ENCODE measurements around the gene RBM10. TPM values are rescaled to one million over a fixed set of nuclear protein-coding genes. Genes with fewer than 3 reads are reported as not detected.

Gene RBM10
- total and polyA plus RNA-seq, 2 of the 13 experiments (the other 11 are each of a cell fraction or from before 2014, with no cell fraction given): 15.9 to 43.1 TPM

DNA sequence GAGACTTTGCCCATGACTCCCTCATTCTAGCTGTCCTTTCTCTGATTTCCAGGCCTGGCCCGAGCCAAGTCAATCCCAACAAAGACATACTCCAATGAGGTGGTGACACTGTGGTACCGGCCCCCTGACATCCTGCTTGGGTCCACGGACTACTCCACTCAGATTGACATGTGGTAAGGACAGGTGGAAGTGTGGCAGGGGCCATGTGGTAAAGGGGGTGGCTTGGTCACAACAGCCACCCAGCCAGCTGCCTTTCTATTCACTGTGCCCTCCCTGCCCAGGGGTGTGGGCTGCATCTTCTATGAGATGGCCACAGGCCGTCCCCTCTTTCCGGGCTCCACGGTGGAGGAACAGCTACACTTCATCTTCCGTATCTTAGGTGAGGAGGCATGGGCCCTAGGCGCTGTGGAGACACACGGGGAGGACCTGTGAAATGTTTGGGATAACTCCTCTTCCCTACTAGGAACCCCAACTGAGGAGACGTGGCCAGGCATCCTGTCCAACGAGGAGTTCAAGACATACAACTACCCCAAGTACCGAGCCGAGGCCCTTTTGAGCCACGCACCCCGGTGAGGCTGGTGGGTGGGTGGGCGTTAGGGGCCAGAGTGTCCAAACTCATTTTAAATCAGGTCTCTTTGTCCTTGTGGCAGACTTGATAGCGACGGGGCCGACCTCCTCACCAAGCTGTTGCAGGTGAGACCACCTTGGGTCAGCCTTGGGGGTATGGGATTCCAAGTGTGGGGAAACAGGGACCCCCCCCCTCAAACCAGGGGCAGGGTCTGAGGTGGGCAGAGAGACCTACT is 81.7 kb downstream of the RBM10 start:
- intact Hi-C loops (cut with micrococcal nuclease; ENCODE audit: unreplicated experiment): no loop called here
- Histone ChIP-seq H4K20me1 (ENCODE audit: insufficient read depth, low read length) (no peaks in the 10 kb centered on the region), H2AFZ (ENCODE audit: low read length) (no peak overlapping the region), H3K9me3 (ENCODE audit: low read length) (no peaks in the 10 kb centered on the region), H3K27me3 (ENCODE audit: control insufficient read depth in 1 of 2, insufficient read depth in 2 of 2, low read length in 2 of 2) (no peaks in the 10 kb centered on the region), H3K36me3 (replicated peaks in 1 of 2; ENCODE audit: control insufficient read depth in 1 of 2, insufficient read depth in 2 of 2, low read length in 2 of 2) (peaks cover 11 to 41% of the 10 kb centered on the region in 2 experiments; a peak in 4 of 5 replicates), H3K4me2 (ENCODE audit: low read depth, low read length) (no peak overlapping the region), H3K4me1 (ENCODE audit: insufficient read depth, low read length) (peaks cover 2% of the 10 kb centered on the region; the same call in 1 of the 2 replicates), H3K4me3 (replicated peaks in 1 of 3; ENCODE audit: insufficient read depth in 1 of 3, low read depth in 2 of 3, low read length in 3 of 3) (no peak overlapping the region), H3K9ac (ENCODE audit: insufficient read depth, low read depth, low read length) (no peak overlapping the region), H3K79me2 (ENCODE audit: insufficient read depth, low read length) (peaks cover 6% of the 10 kb centered on the region), H3K27ac (ENCODE audit: extremely low read length, insufficient read depth, low read length) (no peak overlapping the region)
- no peak for ATAC-seq
- in situ Hi-C loops (cut with HindIII; ENCODE audit: extremely low pct_ligation_motif_present, low pct_unique_long_range_greater_than_20kb): no loop called here
- TF ChIP-seq SNRNP70 (IDR thresholded peaks at IDR 0.05; ENCODE audit: low read depth, low read length): no peak
- TF ChIP-seq, protein P1, sequence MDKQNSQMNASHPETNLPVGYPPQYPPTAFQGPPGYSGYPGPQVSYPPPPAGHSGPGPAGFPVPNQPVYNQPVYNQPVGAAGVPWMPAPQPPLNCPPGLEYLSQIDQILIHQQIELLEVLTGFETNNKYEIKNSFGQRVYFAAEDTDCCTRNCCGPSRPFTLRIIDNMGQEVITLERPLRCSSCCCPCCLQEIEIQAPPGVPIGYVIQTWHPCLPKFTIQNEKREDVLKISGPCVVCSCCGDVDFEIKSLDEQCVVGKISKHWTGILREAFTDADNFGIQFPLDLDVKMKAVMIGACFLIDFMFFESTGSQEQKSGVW (CRISPR knock-in tag; IDR thresholded peaks at IDR 0.05; ENCODE audit: borderline replicate concordance): no peak
- WGBS (ENCODE audit: low lambda C conversion rate): 100% methylated on average over 4 of the region's 19 CpGs
- CTCF ChIA-PET (ENCODE audit: low intra/inter-chr PET ratio, low total read pairs): no interaction called here
- no TSS peak for BruUV-seq (replicated peaks)
- POLR2A ChIA-PET: no interaction called here
- DNase-seq (ENCODE audit: low spot score): no peak
- FAIRE-seq: no peak

DNA sequence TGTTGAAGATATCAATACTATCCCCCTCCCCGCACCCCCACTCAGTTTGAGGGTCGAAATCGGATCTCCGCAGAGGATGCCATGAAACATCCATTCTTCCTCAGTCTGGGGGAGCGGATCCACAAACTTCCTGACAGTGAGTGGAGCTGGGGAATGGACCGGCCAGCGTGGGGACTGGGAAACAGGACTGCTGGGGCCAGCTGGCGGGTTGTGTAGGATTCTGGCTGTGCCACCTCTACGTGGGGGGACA is 82.2 kb downstream of the RBM10 start:
- ChIA-PET CTCF (ENCODE audit: low intra/inter-chr PET ratio, low total read pairs) (no interaction called here), POLR2A (no interaction called here)
- no peak for FAIRE-seq
- H3K27me3 ChIP-seq (ENCODE audit: control insufficient read depth in 1 of 2, insufficient read depth in 2 of 2, low read length in 2 of 2): no peaks in the 10 kb centered on the region
- no peaks in the 10 kb centered on the region for H4K20me1 ChIP-seq (ENCODE audit: insufficient read depth, low read length)
- no peak overlapping the region for H2AFZ ChIP-seq (ENCODE audit: low read length)
- BruUV-seq (replicated peaks): no TSS peak
- no peak for DNase-seq (ENCODE audit: low spot score)
- TF ChIP-seq MED8 (CRISPR knock-in tag; IDR thresholded peaks at IDR 0.05; ENCODE audit: insufficient replicate concordance): no peak
- H3K4me2 ChIP-seq (ENCODE audit: low read depth, low read length): no peak overlapping the region
- H3K4me1 ChIP-seq (ENCODE audit: insufficient read depth, low read length): peaks cover 7% of the 10 kb centered on the region
- in situ Hi-C loops (cut with HindIII; ENCODE audit: extremely low pct_ligation_motif_present, low pct_unique_long_range_greater_than_20kb): no loop called here
- H3K79me2 ChIP-seq (ENCODE audit: insufficient read depth, low read length): peaks cover 1% of the 10 kb centered on the region
- intact Hi-C loops (cut with micrococcal nuclease; ENCODE audit: unreplicated experiment): no loop called here
- no peak for ATAC-seq
- no peak overlapping the region for H3K9ac ChIP-seq (ENCODE audit: insufficient read depth, low read depth, low read length)
- H3K27ac ChIP-seq (ENCODE audit: extremely low read length, insufficient read depth, low read length): no peak overlapping the region
- WGBS (ENCODE audit: low lambda C conversion rate): 96% methylated on average over 7 of the region's 9 CpGs
- H3K4me3 ChIP-seq (replicated peaks in 1 of 3; ENCODE audit: insufficient read depth in 1 of 3, low read depth in 2 of 3, low read length in 3 of 3): no peak overlapping the region
- H3K9me3 ChIP-seq (ENCODE audit: low read length): no peaks in the 10 kb centered on the region
- H3K36me3 ChIP-seq (replicated peaks in 1 of 2; ENCODE audit: control insufficient read depth in 1 of 2, insufficient read depth in 2 of 2, low read length in 2 of 2): peaks cover 11 to 41% of the 10 kb centered on the region in 2 experiments; a peak in 4 of 5 replicates

Data from HepG2 (cell line).